Transverse colon (tissue), 4 donors: ENCODE results near the gene OR52A1. TPM values are rescaled to one million over a fixed set of nuclear protein-coding genes. Genes with fewer than 3 reads are reported as not detected.

Experiments
- DNase-seq: peaks from one replicate; pipeline ENCODE4 v3.0.0-alpha.2; 2019
- H3K27ac ChIP-seq, 4 donors: fragments of 200-600 bp; sonication (generic); 2 replicates each; pipeline ENCODE4 v1.5.1; 2016 to 2018; ENCODE audit warnings: inconsistent platforms in 4 of 4
- H3K27me3 ChIP-seq: fragments of 200-600 bp; sonication (generic); 2 replicates; pipeline ENCODE4 v1.5.1; 2017; ENCODE audit warnings: inconsistent platforms
- H3K36me3 ChIP-seq, 4 donors: fragments of 200-600 bp; sonication (generic); 2 replicates each; pipeline ENCODE4 v1.5.1; 2017 to 2019; ENCODE audit warnings: inconsistent platforms in 4 of 4
- H3K4me1 ChIP-seq, 4 donors: fragments of 200-600 bp; sonication (generic); 2 replicates each; pipeline ENCODE4 v1.5.1; 2017 to 2020; ENCODE audit warnings: inconsistent platforms in 4 of 4
- H3K4me3 ChIP-seq, 4 donors: fragments of 200-600 bp; sonication (generic); 1 replicate in 1 of 4; 2 replicates in 3 of 4; pipeline versions ENCODE4 v1.5.1 to v1.6.1; 2017 to 2019; ENCODE audit warnings: inconsistent platforms in 4 of 4
- H3K9me3 ChIP-seq, 2 donors: fragments of 200-600 bp; sonication (generic); 2 replicates each; pipeline ENCODE4 v1.5.1; 2017 to 2019; ENCODE audit warnings: inconsistent platforms in 2 of 2
- EP300 ChIP-seq: sonication (generic); formaldehyde crosslinking; IDR thresholded peaks from one replicate; pipeline ENCODE4 v1.6.1; 2017; ENCODE audit warnings: antibody characterized with exemption, low read depth
- POLR2A ChIP-seq: fragments of 450-650 bp; IDR thresholded peaks from one replicate; pipeline ENCODE4 v1.6.1; 2016; ENCODE audit warnings: antibody characterized with exemption, mild to moderate bottlenecking, moderate library complexity
- POLR2AphosphoS5 ChIP-seq, 3 donors: sonication (generic); formaldehyde crosslinking; IDR thresholded peaks; one replicate each; pipeline ENCODE4 v1.6.1; 2016; ENCODE audit warnings: antibody characterized with exemption in 3 of 3
- WGBS, 2 donors: methylation state at CpG; one replicate each; pipeline ENCODE4 v1.1.5; 2018; ENCODE audit warnings: low coverage in 1 of 2; 5-methylcytosine and 5-hydroxymethylcytosine counted together
- in situ Hi-C, 4 donors: fragments of 200-750 bp; cut with MboI; loops; one replicate each; pipeline versions ENCODE4 v1.15.0 to v1.15.1; 2017; ENCODE audit warnings: low sequenced_read_pairs in 3 of 4, low pct_ligation_motif_present in 1 of 4, low pct_unique_long_range_greater_than_20kb in 1 of 4
- intact Hi-C: fragments of 100-400 bp; cut with DNase I; formaldehyde crosslinking; loops from one replicate; pipeline ENCODE4 v1.15.1; 2023; ENCODE audit warnings: low total_unique reads
- total RNA-seq, 4 donors: library from RNA; depleted of rRNA; stranded (reverse); fragments of >200 nt; gene quantifications; one replicate each; pipeline ENCODE4 v1.1.0, GENCODE V29; 2016
- TF ChIP-seq, protein P1 (sequence below), 5 experiments: fragments of 200-600 bp in 3 of 5; fragments of 450-650 bp in 2 of 5; sonication (generic) in 3 of 5; IDR thresholded peaks; 1 replicate in 2 of 5; 2 replicates in 3 of 5; pipeline ENCODE4 v1.5.1; 2016 to 2017; ENCODE audit warnings: antibody characterized with exemption in 5 of 5, inconsistent platforms in 3 of 5, mild to moderate bottlenecking in 2 of 5, moderate library complexity in 1 of 5

The OR52A1 gene
- total RNA-seq, 4 donors from 2014 or later: not detected

DNA sequence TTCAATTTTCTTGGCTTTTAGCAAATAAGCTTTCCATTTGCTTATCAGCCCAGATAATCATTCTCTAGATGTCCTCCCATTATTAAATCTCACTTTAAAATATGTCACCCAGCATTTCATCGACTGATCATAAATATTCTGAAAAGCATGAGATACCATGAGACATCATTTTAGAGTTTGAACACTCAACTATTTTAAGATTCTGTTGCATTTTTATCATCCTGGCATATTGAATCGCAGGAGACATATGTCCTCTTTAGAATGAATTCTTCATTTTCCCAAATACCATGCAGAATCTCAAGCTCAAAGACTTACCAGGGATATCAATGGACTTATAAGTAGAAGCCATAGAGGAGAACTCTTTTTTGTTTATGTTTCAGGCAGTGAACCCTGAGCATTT, 16.6 kb downstream of the OR52A1 start, which contains the start of gene OR52A5:
Gene OR52A5, minus strand, starts transcription at position 361 of the 400 bp plus-strand sequence. CDS start 5,714 bp downstream, outside the sequence.
- intact Hi-C loops (no loop called here), in situ Hi-C loops (no loop called here)
- DNase-seq: no peak
- no peaks in the 10 kb centered on the region for H3K36me3 ChIP-seq
- no peak within 1 kb of the TSS for H3K4me3 ChIP-seq
- TF ChIP-seq POLR2A (no peak), EP300 (no peak), POLR2AphosphoS5 (IDR thresholded peaks at IDR 0.05) (no peak)
- TF ChIP-seq, protein P1, sequence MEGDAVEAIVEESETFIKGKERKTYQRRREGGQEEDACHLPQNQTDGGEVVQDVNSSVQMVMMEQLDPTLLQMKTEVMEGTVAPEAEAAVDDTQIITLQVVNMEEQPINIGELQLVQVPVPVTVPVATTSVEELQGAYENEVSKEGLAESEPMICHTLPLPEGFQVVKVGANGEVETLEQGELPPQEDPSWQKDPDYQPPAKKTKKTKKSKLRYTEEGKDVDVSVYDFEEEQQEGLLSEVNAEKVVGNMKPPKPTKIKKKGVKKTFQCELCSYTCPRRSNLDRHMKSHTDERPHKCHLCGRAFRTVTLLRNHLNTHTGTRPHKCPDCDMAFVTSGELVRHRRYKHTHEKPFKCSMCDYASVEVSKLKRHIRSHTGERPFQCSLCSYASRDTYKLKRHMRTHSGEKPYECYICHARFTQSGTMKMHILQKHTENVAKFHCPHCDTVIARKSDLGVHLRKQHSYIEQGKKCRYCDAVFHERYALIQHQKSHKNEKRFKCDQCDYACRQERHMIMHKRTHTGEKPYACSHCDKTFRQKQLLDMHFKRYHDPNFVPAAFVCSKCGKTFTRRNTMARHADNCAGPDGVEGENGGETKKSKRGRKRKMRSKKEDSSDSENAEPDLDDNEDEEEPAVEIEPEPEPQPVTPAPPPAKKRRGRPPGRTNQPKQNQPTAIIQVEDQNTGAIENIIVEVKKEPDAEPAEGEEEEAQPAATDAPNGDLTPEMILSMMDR (IDR thresholded peaks at IDR 0.05): no peak
- H3K4me1 ChIP-seq: no peaks in the 10 kb centered on the region
- no peaks in the 10 kb centered on the region for H3K9me3 ChIP-seq
- no peak within 1 kb of the TSS for H3K27ac ChIP-seq
- WGBS, 2 donors: 88 to 89% methylated on average over 2 of the region's 2 CpGs
- H3K27me3 ChIP-seq: no peaks in the 10 kb centered on the region

DNA sequence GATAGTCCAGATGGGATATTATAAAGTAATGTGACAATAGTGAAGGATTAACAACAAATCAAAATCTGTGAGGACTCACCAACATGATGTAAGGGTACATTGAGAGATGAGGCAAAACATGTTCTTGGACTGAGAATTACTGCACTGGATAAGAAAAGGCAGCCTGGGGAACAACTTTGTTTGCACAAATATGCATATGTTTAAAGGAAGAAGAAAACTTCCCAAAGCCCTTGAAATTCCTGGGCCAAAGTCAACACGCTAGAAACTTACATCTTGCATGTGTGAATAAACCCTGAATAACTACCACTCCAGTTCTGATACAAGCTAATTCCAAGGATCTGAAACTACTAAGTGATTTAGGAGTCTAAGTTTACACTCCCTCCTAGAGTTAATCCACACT, 17.5 kb downstream of the OR52A1 start:
- no peak overlapping the region for H3K4me3 ChIP-seq
- TF ChIP-seq POLR2A (no peak), POLR2AphosphoS5 (IDR thresholded peaks at IDR 0.05) (no peak)
- TF ChIP-seq, protein P1 (IDR thresholded peaks at IDR 0.05): no peak
- H3K36me3 ChIP-seq: no peaks in the 10 kb centered on the region
- WGBS, 2 donors: 63 to 70% methylated on average over 1 of the region's 1 CpG
- no peak for DNase-seq
- intact Hi-C loops (no loop called here), in situ Hi-C loops (no loop called here)
- H3K4me1 ChIP-seq: no peaks in the 10 kb centered on the region
- H3K9me3 ChIP-seq: no peaks in the 10 kb centered on the region
- H3K27ac ChIP-seq: no peak overlapping the region
- no peaks in the 10 kb centered on the region for H3K27me3 ChIP-seq

DNA sequence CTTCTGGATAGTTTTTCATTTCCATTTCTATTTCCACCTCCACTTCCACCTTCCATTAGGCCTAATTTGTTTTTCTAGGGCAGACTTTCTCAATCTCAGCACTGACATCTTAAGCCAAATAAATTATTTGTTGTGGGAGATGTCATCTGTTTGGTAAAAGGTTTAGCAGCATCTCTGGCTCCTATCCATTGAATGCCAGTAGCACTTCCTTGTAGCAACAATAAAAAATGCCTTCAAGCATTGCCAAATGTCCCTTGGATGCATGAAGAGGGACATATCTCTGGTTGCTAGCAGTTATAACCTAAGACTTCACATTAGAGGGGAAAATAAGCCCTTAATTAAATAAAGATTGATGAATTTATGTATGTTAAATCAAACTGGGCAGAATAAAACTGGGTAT, 18.3 kb downstream of the OR52A1 start:
- TF ChIP-seq POLR2AphosphoS5 (IDR thresholded peaks at IDR 0.05) (no peak), EP300 (no peak)
- in situ Hi-C loops (no loop called here), intact Hi-C loops (no loop called here)
- Histone ChIP-seq H3K27me3 (no peaks in the 10 kb centered on the region), H3K36me3 (no peaks in the 10 kb centered on the region), H3K27ac (no peak overlapping the region), H3K4me1 (no peaks in the 10 kb centered on the region), H3K4me3 (no peak overlapping the region), H3K9me3 (no peaks in the 10 kb centered on the region)
- no peak for DNase-seq

DNA sequence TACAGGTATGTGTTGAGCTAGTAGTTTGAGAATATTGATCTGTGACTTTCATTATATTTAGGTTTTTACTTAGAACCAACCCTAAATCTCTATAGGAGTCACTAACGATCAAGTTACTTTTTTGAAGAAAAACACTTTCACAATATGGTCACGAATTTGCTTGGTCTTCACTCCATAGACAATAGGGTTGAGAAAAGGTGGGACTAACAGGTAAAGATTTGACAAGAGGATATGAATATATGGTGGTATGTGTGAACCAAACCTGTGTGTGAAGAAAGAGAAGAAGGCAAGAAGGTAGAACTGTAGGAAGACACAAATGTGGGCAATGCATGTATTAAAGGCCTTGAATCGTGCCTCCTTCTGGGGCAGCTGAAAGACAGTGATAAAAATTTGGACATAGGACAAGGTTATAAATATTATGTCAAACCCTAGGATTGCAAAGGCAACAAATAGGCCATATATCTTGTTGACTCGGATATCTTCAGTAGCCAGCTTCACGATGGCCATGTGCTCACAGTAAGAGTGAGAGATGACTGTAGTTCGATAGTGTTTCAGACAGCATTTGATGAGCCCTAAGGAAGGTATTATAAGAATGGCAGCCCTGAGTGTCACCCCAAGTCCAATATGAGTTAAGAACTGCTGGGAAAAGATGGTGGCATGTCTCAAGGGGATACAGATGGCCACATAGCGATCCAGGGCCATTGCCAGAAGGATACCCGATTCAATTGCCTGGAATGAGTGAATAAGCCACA, 22.8 kb downstream of the OR52A1 start:
- intact Hi-C loops: no loop called here
- Histone ChIP-seq H3K36me3 (no peaks in the 10 kb centered on the region), H3K4me1 (no peaks in the 10 kb centered on the region), H3K9me3 (no peaks in the 10 kb centered on the region), H3K27ac (no peak overlapping the region), H3K27me3 (no peaks in the 10 kb centered on the region), H3K4me3 (no peak overlapping the region)
- no peak for DNase-seq
- no peak for TF ChIP-seq EP300
- in situ Hi-C loops: no loop called here
- 78 to 83% methylated on average over 8 of the region's 8 CpGs for WGBS, 2 donors

DNA sequence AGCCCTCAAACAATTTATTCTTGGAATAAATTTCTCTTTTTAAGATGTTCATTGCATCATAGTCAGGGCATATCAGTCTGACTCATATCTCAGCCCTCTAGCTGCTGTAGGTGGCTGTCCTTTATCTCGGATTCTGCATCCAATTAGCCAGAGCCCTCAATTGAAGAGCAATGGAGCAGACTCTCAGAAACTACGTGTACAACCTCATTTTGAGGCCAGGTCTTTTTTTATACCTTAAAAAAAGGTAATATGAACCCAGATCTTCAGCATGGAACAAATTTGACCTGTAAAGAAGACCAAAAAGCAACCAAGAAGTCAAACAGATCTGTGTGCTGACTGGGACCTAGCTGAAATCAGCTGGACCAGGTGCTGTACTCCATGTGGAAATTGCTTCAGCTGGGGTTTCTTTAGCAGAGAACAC, 25.1 kb downstream of the OR52A1 start:
- Histone ChIP-seq H3K4me3 (no peak overlapping the region), H3K36me3 (no peaks in the 10 kb centered on the region), H3K27ac (no peak overlapping the region), H3K4me1 (no peaks in the 10 kb centered on the region), H3K27me3 (no peaks in the 10 kb centered on the region), H3K9me3 (no peaks in the 10 kb centered on the region)
- in situ Hi-C loops (no loop called here), intact Hi-C loops (no loop called here)
- WGBS, 2 donors: 49 to 54% methylated on average over 2 of the region's 2 CpGs
- no peak for DNase-seq
- TF ChIP-seq, protein P1 (IDR thresholded peaks at IDR 0.05): no peak
